Smooth muscle cell (in vitro differentiated cells): Measurements from ENCODE around the gene CPNE9. TPM values are rescaled to one million over a fixed set of nuclear protein-coding genes. Genes with fewer than 3 reads are reported as not detected.

Experiments
- DNase-seq: peaks from one replicate; lab custom pipeline; 2025; ENCODE audit not compliant: unreplicated experiment; lab: John Stamatoyannopoulos, UW
- H2AFZ ChIP-seq: fragments of 200-600 bp; sonication (generic); 2 replicates; pipeline ENCODE4 v1.6.0; 2016; ENCODE audit warnings: antibody characterized with exemption, low read depth, mild to moderate bottlenecking
- H3F3A ChIP-seq: fragments of 200-600 bp; sonication (generic); 2 replicates; pipeline ENCODE4 v1.6.0; 2017; ENCODE audit warnings: antibody characterized with exemption, low read depth
- H3K27ac ChIP-seq: fragments of 200-600 bp; sonication (generic); 2 replicates; pipeline ENCODE4 v1.5.1; 2016; ENCODE audit warnings: low read depth, mild to moderate bottlenecking
- H3K27me3 ChIP-seq: fragments of 200-600 bp; sonication (generic); 2 replicates; pipeline ENCODE4 v1.6.1; 2016; ENCODE audit warnings: low read depth, mild to moderate bottlenecking
- H3K36me3 ChIP-seq: fragments of 200-600 bp; sonication (generic); 2 replicates; pipeline ENCODE4 v1.5.1; 2016; ENCODE audit warnings: low read depth
- H3K4me1 ChIP-seq: fragments of 200-600 bp; sonication (generic); 2 replicates; pipeline ENCODE4 v1.5.1; 2016; ENCODE audit warnings: low read depth
- H3K4me2 ChIP-seq: fragments of 200-600 bp; sonication (generic); 2 replicates; pipeline ENCODE4 v1.6.0; 2016; ENCODE audit warnings: mild to moderate bottlenecking
- H3K4me3 ChIP-seq: fragments of 200-600 bp; sonication (generic); 2 replicates; pipeline ENCODE4 v1.5.1; 2016; ENCODE audit warnings: mild to moderate bottlenecking
- H3K79me2 ChIP-seq: fragments of 200-600 bp; sonication (generic); 2 replicates; pipeline ENCODE4 v1.6.0; 2016; ENCODE audit warnings: low read depth, mild to moderate bottlenecking
- H3K9ac ChIP-seq: fragments of 200-600 bp; sonication (generic); 2 replicates; pipeline ENCODE4 v1.6.0; 2016; ENCODE audit warnings: low read depth
- H3K9me3 ChIP-seq: fragments of 200-600 bp; sonication (generic); replicated peaks from 2 replicates; pipeline ENCODE4 v1.5.1; 2016; ENCODE audit warnings: low read depth
- H4K20me1 ChIP-seq: fragments of 200-600 bp; sonication (generic); 2 replicates; pipeline ENCODE4 v1.6.0; 2016; ENCODE audit warnings: low read depth
- WGBS: methylation state at CpG from one replicate; pipeline ENCODE4 v1.1.7; 2016; ENCODE audit warnings: low lambda C conversion rate; 5-methylcytosine and 5-hydroxymethylcytosine counted together
- polyA plus RNA-seq: library from polyadenylated mRNA; unstranded; fragments of >200 nt; fragmentation: Nextera tagmentation; extraction: Ambion mirVana; gene quantifications from 2 replicates; pipeline ENCODE4 v1.2.1, GENCODE V29; 2016
- total RNA-seq: library from RNA; depleted of rRNA; stranded (reverse); fragments of >200 nt; gene quantifications from 2 replicates; pipeline ENCODE4 v1.2.3, GENCODE V29; 2014
- TF ChIP-seq, protein P1 (sequence below): fragments of 200-600 bp; sonication (generic); IDR thresholded peaks from 2 replicates; pipeline ENCODE4 v1.5.1; 2017; ENCODE audit warnings: borderline replicate concordance, mild to moderate bottlenecking, antibody characterized with exemption; ENCODE audit not compliant: insufficient read depth, poor library complexity, severe bottlenecking

The CPNE9 gene
- total and polyA plus RNA-seq, 2 experiments from 2014 or later = not detected

DNA sequence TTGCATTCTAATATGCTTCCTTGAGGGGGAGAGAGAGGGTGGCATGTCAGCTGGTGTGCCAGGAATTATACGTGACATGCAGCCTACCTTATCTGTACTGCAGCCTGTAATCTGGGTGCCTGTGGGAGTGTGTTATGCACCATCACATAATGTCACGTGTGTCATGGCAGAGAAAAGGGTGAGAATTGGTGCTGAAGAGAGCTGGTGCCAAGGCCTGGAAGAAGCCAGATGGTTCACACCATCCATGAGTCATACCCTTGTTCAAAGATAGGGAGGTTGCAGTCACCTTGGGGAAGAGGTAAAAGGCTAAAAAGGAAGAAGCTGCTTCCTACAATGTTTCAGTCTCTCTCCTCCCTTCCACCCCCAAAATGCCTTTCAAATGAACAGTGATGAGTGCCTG lies 33.2 kb downstream of the CPNE9 start:
- peaks cover 48% of the 10 kb centered on the region for H3K79me2 ChIP-seq
- WGBS = 94% methylated on average over 2 of the region's 2 CpGs
- DNase-seq = no peak
- peaks cover 34% of the 10 kb centered on the region for H4K20me1 ChIP-seq
- TF ChIP-seq, protein P1, sequence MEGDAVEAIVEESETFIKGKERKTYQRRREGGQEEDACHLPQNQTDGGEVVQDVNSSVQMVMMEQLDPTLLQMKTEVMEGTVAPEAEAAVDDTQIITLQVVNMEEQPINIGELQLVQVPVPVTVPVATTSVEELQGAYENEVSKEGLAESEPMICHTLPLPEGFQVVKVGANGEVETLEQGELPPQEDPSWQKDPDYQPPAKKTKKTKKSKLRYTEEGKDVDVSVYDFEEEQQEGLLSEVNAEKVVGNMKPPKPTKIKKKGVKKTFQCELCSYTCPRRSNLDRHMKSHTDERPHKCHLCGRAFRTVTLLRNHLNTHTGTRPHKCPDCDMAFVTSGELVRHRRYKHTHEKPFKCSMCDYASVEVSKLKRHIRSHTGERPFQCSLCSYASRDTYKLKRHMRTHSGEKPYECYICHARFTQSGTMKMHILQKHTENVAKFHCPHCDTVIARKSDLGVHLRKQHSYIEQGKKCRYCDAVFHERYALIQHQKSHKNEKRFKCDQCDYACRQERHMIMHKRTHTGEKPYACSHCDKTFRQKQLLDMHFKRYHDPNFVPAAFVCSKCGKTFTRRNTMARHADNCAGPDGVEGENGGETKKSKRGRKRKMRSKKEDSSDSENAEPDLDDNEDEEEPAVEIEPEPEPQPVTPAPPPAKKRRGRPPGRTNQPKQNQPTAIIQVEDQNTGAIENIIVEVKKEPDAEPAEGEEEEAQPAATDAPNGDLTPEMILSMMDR = no peak
- peaks cover 8% of the 10 kb centered on the region for H3K4me1 ChIP-seq
- no peak overlapping the region for H3K9ac ChIP-seq
- H3K9me3 ChIP-seq = no peaks in the 10 kb centered on the region
- no peak overlapping the region for H2AFZ ChIP-seq
- H3K27me3 ChIP-seq = no peaks in the 10 kb centered on the region
- H3K4me3 ChIP-seq = no peak overlapping the region
- no peaks in the 10 kb centered on the region for H3F3A ChIP-seq
- H3K36me3 ChIP-seq = peaks cover 7% of the 10 kb centered on the region
- H3K27ac ChIP-seq = no peak overlapping the region
- no peak overlapping the region for H3K4me2 ChIP-seq

DNA sequence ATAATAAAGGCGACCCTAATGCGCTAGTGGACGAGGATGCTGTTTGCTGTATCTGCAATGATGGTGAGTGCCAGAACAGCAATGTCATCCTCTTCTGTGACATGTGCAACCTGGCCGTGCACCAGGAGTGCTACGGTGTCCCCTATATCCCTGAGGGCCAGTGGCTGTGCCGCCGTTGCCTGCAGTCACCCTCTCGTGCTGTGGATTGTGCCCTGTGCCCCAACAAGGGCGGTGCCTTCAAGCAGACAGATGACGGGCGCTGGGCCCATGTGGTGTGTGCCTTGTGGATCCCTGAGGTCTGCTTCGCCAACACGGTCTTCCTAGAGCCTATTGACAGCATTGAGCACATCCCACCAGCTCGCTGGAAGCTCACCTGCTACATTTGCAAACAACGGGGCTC lies 35.5 kb downstream of the CPNE9 start:
- no peak overlapping the region for H3K4me3 ChIP-seq
- 96% methylated on average over 15 of the region's 15 CpGs for WGBS
- H3K27me3 ChIP-seq = no peaks in the 10 kb centered on the region
- no peak overlapping the region for H3K9ac ChIP-seq
- peaks cover 14% of the 10 kb centered on the region for H4K20me1 ChIP-seq
- H3K4me1 ChIP-seq = no peaks in the 10 kb centered on the region
- H3F3A ChIP-seq = no peaks in the 10 kb centered on the region
- H3K27ac ChIP-seq = no peak overlapping the region
- H2AFZ ChIP-seq = no peak overlapping the region
- no peak overlapping the region for H3K4me2 ChIP-seq
- TF ChIP-seq, protein P1 = no peak
- H3K36me3 ChIP-seq = peaks cover 7% of the 10 kb centered on the region
- H3K79me2 ChIP-seq = peaks cover 25% of the 10 kb centered on the region
- DNase-seq = no peak
- H3K9me3 ChIP-seq = no peaks in the 10 kb centered on the region

DNA sequence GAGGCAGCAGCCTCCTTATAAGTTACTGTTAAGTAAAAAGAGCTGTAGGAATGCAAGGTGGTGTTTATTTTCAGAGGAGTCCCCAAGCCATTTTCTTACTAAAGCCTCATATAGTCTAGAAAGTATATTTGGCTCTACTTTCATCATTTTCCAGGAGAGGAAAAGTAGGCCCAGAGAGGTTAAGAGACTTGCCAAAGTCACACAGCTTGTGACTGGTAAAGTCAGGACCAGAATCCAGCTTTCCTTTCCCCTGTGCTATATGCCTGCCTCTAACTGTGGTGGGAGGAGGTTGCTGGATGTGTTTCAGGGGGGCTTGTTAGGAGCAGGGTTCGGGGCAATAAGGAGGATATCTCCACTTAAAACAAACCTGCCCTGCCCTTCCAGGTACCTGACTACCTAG lies 38.9 kb downstream of the CPNE9 start:
- Histone ChIP-seq H3K4me2 (no peak overlapping the region), H3K27me3 (no peaks in the 10 kb centered on the region), H2AFZ (no peak overlapping the region), H3K36me3 (peaks cover 4% of the 10 kb centered on the region), H4K20me1 (peaks cover 5% of the 10 kb centered on the region), H3K4me3 (no peak overlapping the region), H3K27ac (no peak overlapping the region), H3K9me3 (no peaks in the 10 kb centered on the region), H3K9ac (no peak overlapping the region), H3K4me1 (no peaks in the 10 kb centered on the region), H3K79me2 (no peaks in the 10 kb centered on the region), H3F3A (peaks cover 14% of the 10 kb centered on the region)
- WGBS = 100% methylated on average over 1 of the region's 1 CpG
- no peak for DNase-seq
- TF ChIP-seq, protein P1 = no peak

DNA sequence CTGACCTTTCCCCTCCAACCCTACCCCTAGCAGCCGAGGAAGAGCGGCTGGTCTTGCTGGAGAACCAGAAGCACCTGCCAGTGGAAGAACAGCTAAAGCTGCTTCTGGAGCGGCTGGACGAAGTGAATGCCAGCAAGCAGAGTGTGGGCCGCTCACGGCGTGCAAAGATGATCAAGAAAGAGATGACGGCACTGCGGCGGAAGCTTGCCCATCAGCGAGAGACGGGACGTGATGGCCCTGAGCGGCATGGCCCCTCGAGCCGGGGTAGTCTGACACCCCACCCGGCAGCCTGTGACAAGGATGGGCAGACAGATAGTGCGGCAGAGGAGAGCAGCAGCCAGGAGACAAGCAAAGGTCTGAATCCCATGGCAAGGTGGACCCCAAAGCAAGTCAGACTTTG lies 39.9 kb downstream of the CPNE9 start:
- WGBS = 98% methylated on average over 18 of the region's 18 CpGs
- Histone ChIP-seq H3K9ac (no peak overlapping the region), H3K9me3 (no peaks in the 10 kb centered on the region)

More for the DNA sequence above, 39.9 kb downstream of the CPNE9 start:
- Histone ChIP-seq H2AFZ (no peak overlapping the region), H3K4me1 (no peaks in the 10 kb centered on the region), H4K20me1 (no peaks in the 10 kb centered on the region), H3K79me2 (no peaks in the 10 kb centered on the region), H3K27me3 (no peaks in the 10 kb centered on the region), H3F3A (peaks cover 21% of the 10 kb centered on the region), H3K4me3 (no peak overlapping the region), H3K4me2 (no peak overlapping the region), H3K36me3 (peaks cover 4% of the 10 kb centered on the region), H3K27ac (no peak overlapping the region)
- no peak for DNase-seq
- TF ChIP-seq, protein P1 = no peak
